ENCODE data around the gene NUP210. TPM values are rescaled to one million over a fixed set of nuclear protein-coding genes. Genes with fewer than 3 reads are reported as not detected.

Gene NUP210
- total and polyA plus RNA-seq, 2 experiments from 2014 or later: 13.8 to 73.9 TPM

- peaks cover 18% of the 10 kb centered on the region for H3K4me1 Mint-ChIP-seq
- DNase-seq (ENCODE audit: low spot score): no peak
- H3K27ac Mint-ChIP-seq: no peak overlapping the region
- no peak overlapping the region for H3K27ac ChIP-seq (ENCODE audit: low read depth)
- peaks cover 20% of the 10 kb centered on the region for H3K27me3 ChIP-seq (ENCODE audit: insufficient read depth)
- H3K27me3 Mint-ChIP-seq (ENCODE audit: insufficient read depth, low read depth, poor library complexity): peaks cover 23% of the 10 kb centered on the region
- peaks cover 9% of the 10 kb centered on the region; the same call in 1 of the 2 replicates for H3K4me1 ChIP-seq (ENCODE audit: insufficient read depth)
- H3K4me3 Mint-ChIP-seq: no peak overlapping the region
- H2AFZ ChIP-seq: no peak overlapping the region
- no peak for ATAC-seq
- no peak overlapping the region for H3K4me3 ChIP-seq
- no peak overlapping the region for H3K4me2 ChIP-seq
- H4K20me1 ChIP-seq (replicated peaks; ENCODE audit: insufficient read depth): no peaks in the 10 kb centered on the region
- H3K9me3 Mint-ChIP-seq: peaks cover 20% of the 10 kb centered on the region
- H3K79me2 ChIP-seq (replicated peaks; ENCODE audit: insufficient read depth): no peaks in the 10 kb centered on the region
- TF ChIP-seq POLR2AphosphoS5 (IDR thresholded peaks at IDR 0.05; ENCODE audit: low read depth): no peak
- TF ChIP-seq ZNF114 (CRISPR knock-in tag; IDR thresholded peaks at IDR 0.05): no peak
- TF ChIP-seq REST (IDR thresholded peaks at IDR 0.05; ENCODE audit: unreplicated experiment): no peak
- TF ChIP-seq JUNB (IDR thresholded peaks at IDR 0.05; ENCODE audit: unreplicated experiment): no peak
- TF ChIP-seq CREB1 (CRISPR knock-in tag; IDR thresholded peaks at IDR 0.05; ENCODE audit: low read depth): no peak
- no peak for TF ChIP-seq CTCF (conservative IDR thresholded peaks at IDR 0.05; ENCODE audit: low read depth in 2 of 2)
- TF ChIP-seq ETS1 (IDR thresholded peaks at IDR 0.05): no peak
- no peak for TF ChIP-seq EZH2 (IDR thresholded peaks at IDR 0.05; ENCODE audit: low read depth, unreplicated experiment)
- TF ChIP-seq EZH2phosphoT487 (IDR thresholded peaks at IDR 0.05; ENCODE audit: unreplicated experiment): no peak
- TF ChIP-seq ZNF331 (CRISPR knock-in tag; IDR thresholded peaks at IDR 0.05; ENCODE audit: low read depth): no peak
- no peak for TF ChIP-seq STAT1 (IDR thresholded peaks at IDR 0.05; ENCODE audit: unreplicated experiment)
- no peak for TF ChIP-seq ZNF462 (CRISPR knock-in tag; IDR thresholded peaks at IDR 0.05)
- TF ChIP-seq NANOG (IDR thresholded peaks at IDR 0.05; ENCODE audit: borderline replicate concordance): no peak
- no peaks in the 10 kb centered on the region for H3K36me3 ChIP-seq (ENCODE audit: insufficient read depth)
- no peaks in the 10 kb centered on the region for H3K9me2 ChIP-seq (ENCODE audit: insufficient read depth)
- H3K36me3 Mint-ChIP-seq (ENCODE audit: low read depth): peaks cover 13% of the 10 kb centered on the region
- H3F3A ChIP-seq (replicated peaks; ENCODE audit: low read depth): no peaks in the 10 kb centered on the region
These were observed 133.2 kb downstream of the NUP210 start for GRCh38 chr3:13286873-13287272.

Measured in GM23338 (cell line).